Stimulated activated CD4-positive, alpha-beta T cell treated with anti-CD3 and anti-CD28 coated beads, Interleukin-2, amount 100 ng/mL, for 4 hours (primary cell): ENCODE data around the gene APOC1.
"Not testable (repeated sequence)": the region's sequence is repeated elsewhere in the genome, so short reads cannot be mapped to it uniquely, and the experiment has no call there.

Source experiments
- DNase-seq: peaks from one replicate; pipeline ENCODE4 v3.0.0-alpha.2; 2020; ENCODE audit warnings: low read depth

The APOC1 gene

DNA sequence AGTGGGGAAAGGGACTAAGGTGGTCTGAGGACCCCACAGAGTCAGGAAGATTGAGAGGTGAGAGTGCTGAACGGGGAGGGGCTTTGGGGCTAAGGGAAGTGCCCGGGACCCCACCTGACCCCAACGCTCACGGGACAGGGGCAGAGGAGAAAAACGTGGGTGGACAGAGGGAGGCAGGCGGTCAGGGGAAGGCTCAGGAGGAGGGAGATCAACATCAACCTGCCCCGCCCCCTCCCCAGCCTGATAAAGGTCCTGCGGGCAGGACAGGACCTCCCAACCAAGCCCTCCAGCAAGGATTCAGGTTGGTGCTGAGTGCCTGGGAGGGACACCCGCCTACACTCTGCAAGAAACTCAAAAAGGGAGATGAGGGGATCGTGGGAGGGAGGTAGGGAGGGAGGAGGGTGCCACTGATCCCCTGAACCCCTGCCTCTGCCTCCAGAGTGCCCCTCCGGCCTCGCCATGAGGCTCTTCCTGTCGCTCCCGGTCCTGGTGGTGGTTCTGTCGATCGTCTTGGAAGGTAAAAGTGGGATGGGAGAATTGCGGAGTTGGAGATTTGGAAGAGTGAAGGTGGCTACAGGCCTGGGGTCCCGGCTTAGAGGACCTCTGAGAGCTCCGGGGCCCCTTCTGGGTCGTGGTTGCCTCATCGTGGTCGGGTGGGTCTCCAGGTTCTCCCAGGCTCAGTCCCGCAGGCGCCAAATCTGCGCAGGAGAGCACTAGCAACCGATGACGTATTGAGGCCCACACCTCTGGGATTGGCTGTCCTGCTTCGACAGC is at the start of gene APOC1:
Gene APOC1 (plus strand): TSS at position 176 of the 774 bp plus-strand sequence. CDS start 284 bp downstream, at position 460.
- peak; percentile 65 for DNase-seq

DNA sequence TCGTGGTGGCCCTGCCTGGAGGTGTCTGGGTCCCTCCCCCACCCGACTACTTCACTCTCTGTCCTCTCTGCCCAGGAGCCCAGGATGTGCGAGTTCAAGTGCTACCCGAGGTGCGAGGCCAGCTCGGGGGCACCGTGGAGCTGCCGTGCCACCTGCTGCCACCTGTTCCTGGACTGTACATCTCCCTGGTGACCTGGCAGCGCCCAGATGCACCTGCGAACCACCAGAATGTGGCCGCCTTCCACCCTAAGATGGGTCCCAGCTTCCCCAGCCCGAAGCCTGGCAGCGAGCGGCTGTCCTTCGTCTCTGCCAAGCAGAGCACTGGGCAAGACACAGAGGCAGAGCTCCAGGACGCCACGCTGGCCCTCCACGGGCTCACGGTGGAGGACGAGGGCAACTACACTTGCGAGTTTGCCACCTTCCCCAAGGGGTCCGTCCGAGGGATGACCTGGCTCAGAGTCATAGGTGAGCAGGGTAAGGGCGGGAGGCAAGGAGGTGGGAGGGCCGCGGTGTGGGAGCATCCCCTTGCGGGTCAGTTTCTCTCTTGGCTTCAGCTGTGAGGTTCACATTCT is 49.1 kb upstream of the APOC1 start:
- no peak for DNase-seq

DNA sequence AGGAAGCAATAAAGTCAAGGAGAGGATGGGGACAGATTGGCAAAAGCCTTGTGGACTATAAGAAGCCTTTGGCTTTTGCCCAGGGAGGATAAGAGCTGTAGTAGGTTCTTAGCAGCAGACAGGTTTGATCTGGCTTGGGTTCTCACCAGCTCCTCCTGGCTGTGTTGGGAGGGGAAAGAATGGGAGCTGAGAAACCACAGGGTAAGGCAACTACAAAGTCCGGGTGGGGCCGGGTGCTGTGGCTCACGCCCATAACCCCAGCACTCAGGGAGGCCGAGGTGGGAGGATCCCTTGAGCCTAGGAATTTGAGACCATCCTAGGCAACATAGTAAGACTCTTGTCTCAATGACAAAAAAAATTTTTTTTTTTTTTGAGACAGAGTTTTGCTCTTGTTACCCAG is 47.7 kb upstream of the APOC1 start:
- DNase-seq = no peak

DNA sequence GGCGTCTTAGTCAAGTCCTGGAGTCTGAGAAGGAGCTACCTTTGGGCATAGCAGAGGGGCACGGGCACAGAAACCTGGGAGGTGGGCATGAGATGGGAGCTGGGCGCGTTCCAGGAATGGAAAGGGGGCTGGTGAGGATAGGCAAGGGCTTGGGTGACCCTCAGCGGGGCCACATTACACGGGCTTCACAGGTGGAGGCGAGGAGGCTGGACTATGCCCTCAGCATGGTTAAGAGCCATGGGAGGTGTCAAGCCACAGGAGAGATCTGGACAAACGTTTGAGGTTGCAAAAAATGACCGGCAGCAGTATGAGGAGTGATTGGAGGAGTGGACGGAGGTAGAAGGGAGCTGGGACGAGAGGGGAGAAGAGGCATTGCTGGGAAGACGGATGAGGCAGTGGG is 46.8 kb upstream of the APOC1 start:
- DNase-seq = no peak

DNA sequence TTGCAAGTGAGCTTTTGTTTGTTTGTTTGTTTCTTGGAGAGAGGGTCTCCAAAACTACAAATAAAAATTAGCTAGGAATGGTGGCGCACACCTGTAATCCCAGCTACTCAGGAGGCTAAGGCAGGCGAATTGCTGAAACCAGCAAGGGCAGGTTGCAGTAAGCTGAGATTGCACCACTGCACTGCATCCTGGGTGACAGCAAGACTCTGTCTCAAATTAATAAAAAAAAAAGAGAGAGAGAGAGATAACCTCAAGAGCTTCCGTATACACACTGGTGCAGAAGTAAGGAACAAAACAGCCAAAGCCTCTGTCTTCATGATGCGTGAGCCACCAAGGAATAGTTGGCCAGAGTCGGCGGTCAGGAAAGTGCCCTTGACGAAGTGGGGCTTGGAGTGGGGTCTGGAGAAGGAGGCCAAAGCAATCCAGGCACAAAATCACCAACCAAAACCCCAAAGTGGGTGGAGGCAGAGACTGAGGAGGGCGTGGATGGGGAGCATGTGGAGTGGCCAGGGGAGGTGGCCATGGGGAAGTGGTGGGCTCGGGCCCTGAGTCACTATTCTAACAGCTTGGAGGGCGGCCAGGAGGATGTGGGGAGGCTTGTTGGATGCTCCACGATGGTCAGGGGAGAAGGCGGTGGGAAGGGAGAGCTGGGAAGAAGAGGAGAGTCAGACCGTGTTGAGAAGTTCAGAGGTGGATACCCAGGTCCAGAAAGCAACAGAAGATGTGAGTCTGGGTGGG is 44.5 kb upstream of the APOC1 start:
- DNase-seq = no peak

DNA sequence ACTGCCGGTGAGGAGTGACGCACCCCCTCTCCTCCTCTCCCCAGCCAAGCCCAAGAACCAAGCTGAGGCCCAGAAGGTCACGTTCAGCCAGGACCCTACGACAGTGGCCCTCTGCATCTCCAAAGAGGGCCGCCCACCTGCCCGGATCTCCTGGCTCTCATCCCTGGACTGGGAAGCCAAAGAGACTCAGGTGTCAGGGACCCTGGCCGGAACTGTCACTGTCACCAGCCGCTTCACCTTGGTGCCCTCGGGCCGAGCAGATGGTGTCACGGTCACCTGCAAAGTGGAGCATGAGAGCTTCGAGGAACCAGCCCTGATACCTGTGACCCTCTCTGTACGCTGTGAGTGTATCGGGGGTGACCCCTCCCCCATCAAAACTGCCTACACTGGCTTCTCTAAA is 42.6 kb upstream of the APOC1 start:
- DNase-seq = no peak

DNA sequence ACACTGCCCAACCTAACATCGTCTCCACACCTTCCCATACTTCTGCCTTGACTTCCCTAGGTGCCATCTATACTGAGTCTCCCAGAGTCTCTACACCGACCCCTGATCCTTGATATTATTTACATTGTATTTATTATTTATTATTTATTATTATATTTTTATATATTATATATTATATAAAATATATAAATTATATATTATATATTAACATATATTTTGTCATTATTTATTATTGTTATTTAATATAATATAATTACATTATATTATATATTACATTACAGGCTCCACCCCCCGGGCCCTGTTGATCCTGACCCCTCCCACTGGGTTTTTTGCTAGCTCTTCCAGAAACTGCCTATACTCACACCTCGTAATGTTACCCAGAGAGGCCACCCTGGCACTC is 41.7 kb upstream of the APOC1 start:
- DNase-seq = no peak

DNA sequence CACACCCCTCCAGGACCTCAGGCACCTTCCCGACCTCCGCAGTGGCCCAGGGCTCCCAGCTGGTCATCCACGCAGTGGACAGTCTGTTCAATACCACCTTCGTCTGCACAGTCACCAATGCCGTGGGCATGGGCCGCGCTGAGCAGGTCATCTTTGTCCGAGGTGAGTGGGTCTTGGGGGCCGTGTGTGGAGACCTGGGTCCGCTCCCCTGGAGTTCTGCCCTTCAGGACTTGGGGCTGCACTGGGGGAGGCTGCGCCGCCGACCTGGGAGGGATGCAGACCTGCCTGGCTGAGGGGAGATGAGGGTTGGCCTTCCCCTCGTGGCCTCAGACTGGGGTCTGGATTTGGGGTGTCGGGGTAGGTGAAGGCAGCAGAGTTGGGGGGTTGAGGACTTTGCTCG is 40.1 kb upstream of the APOC1 start:
- no peak for DNase-seq

DNA sequence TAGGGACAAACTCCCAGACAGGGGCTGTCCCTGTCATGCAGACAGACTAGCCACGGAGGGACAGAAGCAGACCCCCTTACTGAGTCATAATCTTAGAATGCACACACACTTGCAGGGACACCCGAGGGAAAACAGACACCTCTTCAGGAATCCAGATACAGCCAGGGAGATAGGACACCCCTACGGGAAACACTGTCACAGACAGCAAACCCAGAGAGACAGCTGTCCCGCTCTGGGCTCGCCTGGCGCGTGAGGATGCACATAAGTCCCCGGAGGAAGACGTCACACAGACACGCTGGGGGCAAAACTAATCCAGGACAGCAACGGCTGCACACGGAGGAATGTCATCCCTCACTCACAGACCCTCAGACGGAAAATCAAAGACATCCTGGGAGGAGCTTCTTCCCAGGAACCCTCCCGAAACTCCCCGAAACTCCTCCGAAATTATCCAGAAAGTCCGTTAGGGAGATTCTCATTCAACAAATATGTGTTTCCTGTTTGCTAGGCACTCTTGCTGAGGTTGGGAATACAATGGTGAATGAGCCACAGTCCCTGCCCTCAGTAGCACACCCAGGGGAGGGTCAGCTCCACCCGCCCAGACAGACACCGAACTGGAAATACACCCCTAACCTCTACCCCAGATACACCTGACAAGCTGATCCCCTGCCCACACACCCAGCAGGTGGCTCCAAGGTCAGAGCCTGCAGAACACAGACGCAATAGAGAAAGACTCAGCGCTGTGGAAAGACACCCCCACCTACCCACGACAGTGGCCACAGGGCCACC is 38.5 kb upstream of the APOC1 start:
- DNase-seq = no peak

DNA sequence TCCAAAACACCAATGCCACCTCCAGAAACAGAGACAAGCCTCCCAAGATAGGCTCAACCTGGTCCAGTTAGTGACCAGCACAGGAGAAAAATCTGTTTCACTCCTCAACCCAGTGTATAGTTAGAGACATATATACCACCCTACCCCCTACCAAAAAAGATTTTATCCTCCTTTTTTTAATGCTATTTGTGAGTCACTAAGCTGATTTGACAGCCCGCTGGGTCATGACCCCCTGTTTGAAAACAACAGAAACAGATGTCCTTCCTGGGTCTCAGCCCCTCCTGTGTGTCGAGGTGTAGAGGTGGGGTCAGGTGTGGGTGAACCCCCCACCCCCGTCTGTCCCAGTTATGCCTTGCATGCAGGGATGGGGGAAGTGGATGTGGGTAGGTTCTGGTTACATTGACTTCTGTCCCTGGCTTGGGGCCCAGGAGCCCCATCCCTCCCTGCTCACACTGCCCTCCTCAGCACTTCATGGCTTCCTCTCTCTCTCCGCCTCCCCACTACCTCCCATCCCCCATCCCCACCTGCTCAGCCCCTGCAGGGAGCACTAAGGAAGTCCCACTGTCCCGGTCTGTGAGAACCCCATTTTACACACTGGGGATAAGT is 37.4 kb upstream of the APOC1 start:
- DNase-seq = no peak

DNA sequence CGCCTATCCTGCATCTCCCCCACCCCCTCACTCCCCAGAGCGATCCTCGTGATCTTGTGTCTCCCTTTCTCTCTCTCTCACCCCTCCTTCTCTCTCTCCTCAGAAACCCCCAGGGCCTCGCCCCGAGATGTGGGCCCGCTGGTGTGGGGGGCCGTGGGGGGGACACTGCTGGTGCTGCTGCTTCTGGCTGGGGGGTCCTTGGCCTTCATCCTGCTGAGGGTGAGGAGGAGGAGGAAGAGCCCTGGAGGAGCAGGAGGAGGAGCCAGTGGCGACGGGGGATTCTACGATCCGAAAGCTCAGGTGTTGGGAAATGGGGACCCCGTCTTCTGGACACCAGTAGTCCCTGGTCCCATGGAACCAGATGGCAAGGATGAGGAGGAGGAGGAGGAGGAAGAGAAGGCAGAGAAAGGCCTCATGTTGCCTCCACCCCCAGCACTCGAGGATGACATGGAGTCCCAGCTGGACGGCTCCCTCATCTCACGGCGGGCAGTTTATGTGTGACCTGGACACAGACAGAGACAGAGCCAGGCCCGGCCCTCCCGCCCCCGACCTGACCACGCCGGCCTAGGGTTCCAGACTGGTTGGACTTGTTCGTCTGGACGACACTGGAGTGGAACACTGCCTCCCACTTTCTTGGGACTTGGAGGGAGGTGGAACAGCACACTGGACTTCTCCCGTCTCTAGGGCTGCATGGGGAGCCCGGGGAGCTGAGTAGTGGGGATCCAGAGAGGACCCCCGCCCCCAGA is 36.1 kb upstream of the APOC1 start:
- no peak for DNase-seq

DNA sequence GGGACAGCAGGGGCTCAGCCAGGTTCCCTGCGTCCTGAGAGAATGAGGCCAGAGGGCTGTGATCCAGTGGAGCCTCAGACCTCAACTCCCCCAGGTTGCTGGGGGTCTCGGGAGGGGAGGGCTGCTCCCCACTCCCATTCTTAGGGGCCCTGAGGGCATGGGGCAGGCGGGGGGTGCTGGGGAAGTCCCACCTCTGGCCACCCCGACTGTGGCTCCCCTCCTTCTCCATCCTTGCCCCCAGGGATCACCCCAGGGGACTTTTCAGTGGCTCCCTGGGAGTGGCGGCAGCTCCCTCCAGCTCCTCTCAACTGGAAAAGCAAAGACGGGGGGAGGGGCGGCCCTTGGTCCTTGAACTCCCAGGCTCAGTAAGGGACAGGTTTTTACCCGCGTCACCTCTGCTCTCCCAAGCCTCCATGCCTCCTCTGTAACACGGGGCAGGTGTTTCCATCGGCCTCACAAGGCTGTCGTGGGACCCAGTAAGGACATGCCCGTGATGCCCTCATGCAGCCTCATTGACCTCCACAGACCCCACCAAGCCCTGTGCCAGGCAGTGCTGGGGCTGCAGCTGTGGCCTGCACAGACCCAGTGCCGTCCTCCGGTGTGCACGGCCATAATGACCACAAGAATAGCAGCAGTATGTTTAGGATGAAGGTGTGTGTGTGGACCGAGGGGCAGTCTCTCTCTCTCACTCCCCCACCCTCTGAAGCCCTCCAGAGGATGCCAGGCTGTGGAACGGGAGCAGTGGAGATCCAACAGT is 34.9 kb upstream of the APOC1 start:
- DNase-seq = no peak

DNA sequence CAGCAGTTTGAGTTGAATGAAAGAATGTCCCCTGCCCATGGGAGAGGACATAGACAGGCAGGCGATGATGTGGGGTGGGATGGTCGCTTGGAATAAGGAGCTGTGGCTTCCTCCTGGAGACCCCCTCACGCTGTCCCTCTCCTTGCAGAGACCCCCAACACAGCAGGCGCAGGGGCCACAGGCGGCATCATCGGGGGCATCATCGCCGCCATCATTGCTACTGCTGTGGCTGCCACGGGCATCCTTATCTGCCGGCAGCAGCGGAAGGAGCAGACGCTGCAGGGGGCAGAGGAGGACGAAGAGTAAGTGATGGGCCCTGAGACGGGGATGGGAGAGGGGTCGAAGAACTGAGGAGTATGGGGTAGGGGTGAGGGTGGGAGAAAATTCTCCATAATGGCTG is 32.3 kb upstream of the APOC1 start:
- no peak for DNase-seq

DNA sequence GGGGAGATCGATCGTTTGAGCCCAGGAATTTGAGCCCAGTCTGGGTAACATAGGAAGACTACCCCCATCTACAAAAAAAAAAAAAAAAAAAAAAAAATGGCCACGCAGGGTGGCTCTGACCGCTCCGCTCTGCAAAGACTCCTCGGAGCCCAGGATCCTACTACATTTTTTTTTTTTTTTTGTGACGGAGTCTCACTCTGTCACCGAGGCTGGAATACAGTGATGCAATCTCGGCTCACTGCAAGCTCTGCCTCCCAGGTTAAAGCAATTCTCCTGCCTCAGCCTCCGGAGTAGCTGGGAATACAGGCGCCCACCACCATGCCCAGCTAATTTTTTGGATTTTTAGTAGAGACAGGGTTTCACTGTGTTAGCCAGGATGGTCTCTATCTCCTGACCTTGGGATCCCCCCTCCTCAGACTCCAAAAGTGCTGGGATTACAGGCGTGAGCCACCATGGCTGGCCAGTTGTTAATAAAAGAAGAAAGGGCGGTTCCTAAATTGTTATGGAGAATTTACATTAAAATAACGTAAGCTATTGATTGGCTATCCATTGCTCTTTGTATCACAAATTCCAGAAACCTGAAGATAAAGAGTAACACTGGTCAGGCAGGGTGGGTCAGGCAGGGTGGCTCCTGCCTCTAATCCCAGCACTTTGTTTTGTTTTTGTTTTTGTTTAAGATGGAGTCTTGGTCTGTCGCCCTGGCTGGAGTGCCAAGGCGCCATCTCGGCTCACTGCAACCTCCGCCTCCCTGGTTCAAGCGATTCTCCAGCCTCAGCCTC is 31.6 kb upstream of the APOC1 start:
- DNase-seq = not testable (repeated sequence)

DNA sequence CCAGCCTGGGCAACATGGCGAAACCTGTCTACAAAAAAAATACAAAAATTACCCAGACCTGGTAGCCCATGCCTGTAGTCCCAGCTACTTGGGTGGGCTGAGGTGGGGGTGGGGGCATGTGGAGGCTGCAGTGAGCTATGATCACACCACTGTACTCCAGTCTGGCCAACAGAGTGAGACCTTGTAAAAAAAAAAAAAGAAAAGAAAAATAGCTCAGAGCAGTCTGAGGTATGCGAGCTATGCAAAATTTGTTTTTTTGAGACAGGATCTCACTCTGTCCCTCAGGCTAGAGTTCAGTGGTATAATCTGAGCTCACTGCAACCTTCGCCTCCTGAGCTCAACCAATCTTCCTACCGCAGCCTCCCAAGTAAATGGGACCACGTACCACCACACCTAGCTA is 30.5 kb upstream of the APOC1 start:
- no peak for DNase-seq

DNA sequence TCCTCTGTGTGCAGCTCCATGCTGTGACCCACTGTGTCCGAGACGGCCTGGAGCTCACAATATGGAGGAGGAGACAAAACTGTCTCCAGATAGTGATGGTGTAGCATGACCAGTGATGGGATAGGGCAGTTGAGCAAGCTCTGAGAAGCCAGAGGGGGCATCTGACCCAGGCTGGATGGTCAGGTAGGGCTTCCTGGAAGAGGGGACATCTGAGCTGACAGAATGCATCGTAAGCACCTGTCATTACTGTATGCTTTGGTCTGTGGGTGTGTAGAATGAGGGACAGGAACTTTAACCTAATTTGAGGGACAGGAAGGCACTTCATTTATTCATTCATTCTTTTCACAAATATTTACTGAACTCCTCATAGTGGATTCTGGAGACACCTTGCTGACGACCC is 29.8 kb upstream of the APOC1 start:
- no peak for DNase-seq

DNA sequence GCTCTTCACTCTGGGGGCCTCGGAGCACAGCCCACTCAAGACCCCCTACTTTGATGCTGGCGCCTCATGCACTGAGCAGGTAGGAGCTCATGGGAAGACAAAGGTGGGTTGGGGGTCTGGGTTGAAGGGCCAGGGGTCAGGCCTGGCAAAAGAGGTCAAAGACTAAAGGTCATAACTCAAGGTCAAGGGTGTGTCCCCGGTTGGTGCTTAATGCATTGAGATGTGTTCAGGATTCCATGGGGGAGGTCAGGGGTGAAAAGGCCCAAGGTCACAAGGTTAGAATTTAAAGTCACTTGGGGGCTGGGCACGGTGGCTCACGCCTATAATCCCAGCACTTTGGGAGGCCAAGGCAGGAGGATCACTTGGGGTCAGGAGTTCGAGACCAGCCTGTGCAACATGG is 28.3 kb upstream of the APOC1 start:
- DNase-seq = no peak

DNA sequence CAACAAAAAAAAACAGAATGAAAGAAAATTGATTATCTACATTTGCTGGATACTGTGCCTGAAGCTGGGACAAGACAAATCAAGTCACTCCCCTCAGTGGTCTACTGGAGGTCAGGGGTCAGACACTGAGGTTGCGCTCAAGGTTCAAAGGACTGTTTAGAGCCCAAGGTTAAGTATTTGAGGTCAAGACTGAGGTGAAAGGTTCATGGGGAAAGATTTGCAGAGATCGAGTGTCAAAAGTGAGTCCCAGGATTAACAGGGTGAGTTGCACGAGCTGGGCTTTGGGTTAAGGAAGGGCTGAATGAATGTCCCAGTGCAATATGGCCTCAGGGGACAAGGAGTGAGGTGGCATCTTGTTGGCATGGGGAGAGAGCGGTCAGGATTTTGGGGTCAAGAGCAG is 26.8 kb upstream of the APOC1 start:
- no peak for DNase-seq

DNA sequence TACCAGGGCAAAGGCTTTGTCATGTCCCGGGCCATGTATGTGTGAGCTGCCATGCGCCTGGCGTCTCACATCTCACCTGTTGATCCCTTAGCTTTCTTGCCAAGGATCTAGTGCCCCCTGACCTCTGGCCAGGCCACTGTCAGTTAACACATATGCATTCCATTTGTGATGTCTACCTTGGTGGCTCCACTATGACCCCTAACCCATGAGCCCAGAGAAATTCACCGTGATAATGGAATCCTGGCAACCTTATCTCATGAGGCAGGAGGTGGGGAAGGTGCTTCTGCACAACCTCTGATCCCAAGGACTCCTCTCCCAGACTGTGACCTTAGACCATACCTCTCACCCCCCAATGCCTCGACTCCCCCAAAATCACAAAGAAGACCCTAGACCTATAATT is 26.1 kb upstream of the APOC1 start:
- DNase-seq = not testable (repeated sequence)

DNA sequence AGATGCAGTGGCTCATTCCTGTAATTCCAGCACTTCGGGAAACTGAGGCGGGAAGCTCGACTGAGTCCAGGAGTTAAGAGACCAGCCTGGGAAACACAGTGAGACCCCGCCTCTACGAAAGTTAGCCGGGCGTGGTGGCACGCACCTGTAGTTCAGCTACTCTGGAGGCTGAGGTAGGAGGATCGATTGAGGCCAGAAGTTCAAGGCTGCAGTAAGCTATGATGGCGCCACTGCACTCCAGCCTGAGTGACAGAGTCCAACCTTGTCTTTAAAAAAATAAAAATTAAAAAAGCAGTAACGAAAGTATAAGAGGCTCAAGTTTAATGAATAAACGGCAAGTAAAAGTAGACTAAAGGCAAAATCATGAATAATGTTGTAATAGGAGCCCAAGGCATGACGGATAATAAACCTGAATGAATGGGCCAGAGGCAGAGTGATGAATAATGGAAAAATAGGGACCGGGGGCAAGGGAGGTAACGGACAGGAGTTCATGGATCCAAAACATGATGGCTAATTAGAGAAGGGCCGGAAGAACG is 24.5 kb upstream of the APOC1 start:
- no peak for DNase-seq
